HG03159 (cell line): ENCODE data around the gene OTUD4.
"Not testable (repeated sequence)": the region's sequence is repeated elsewhere in the genome, so short reads cannot be mapped to it uniquely, and the experiment has no call there.

Experiments used
- ATAC-seq: cut with Tn5 transposase; IDR thresholded peaks from one replicate; pipeline ENCODE4 v1.9.1; 2021; ENCODE audit warnings: mild to moderate bottlenecking, moderate library complexity; ENCODE audit not compliant: unreplicated experiment

Gene OTUD4

GRCh38 chr4:145180298-145181090 is at the start of gene OTUD4:
OTUD4 (minus strand) TSS chr4:145180589; CDS start chr4:145179973, 616 bp downstream.
- ATAC-seq, result peak; percentile 84

- ATAC-seq, result not testable (repeated sequence)
These were observed 42.8 kb upstream of the OTUD4 start for GRCh38 chr4:145223228-145223627.

GRCh38 chr4:145221529-145221928 is 41.1 kb upstream of the OTUD4 start:
- ATAC-seq, result not testable (repeated sequence)

GRCh38 chr4:145219090-145219489 is 38.7 kb upstream of the OTUD4 start:
- no peak for ATAC-seq

GRCh38 chr4:145218251-145218650 is 37.9 kb upstream of the OTUD4 start:
- ATAC-seq, result peak; percentile 88

GRCh38 chr4:145217349-145217748 is 37.0 kb upstream of the OTUD4 start:
- ATAC-seq, result no peak

GRCh38 chr4:145216535-145216934 is 36.1 kb upstream of the OTUD4 start:
- no peak for ATAC-seq

GRCh38 chr4:145213245-145213644 is 32.9 kb upstream of the OTUD4 start:
- ATAC-seq, result no peak

GRCh38 chr4:145207934-145208333 is 27.5 kb upstream of the OTUD4 start:
- no peak for ATAC-seq

GRCh38 chr4:145203410-145203809 is 23.0 kb upstream of the OTUD4 start:
- ATAC-seq, result no peak

GRCh38 chr4:145200366-145200765 is 20.0 kb upstream of the OTUD4 start:
- no peak for ATAC-seq

GRCh38 chr4:145199051-145199716 is 18.8 kb upstream of the OTUD4 start:
- no peak for ATAC-seq

GRCh38 chr4:145196747-145197146 is 16.4 kb upstream of the OTUD4 start:
- no peak for ATAC-seq

- peak; percentile 93 for ATAC-seq
These were observed 15.0 kb upstream of the OTUD4 start for GRCh38 chr4:145195167-145195952.

- no peak for ATAC-seq
These were observed 9.6 kb upstream of the OTUD4 start for GRCh38 chr4:145189981-145190380.

GRCh38 chr4:145186729-145187128 is 6.3 kb upstream of the OTUD4 start:
- peak; percentile 95 for ATAC-seq

- no peak for ATAC-seq
These were observed 3.2 kb upstream of the OTUD4 start for GRCh38 chr4:145183581-145183980.

- no peak for ATAC-seq
These were observed 2.6 kb upstream of the OTUD4 start for GRCh38 chr4:145183023-145183422.

GRCh38 chr4:145182222-145182621 is 1.8 kb upstream of the OTUD4 start:
- no peak for ATAC-seq

GRCh38 chr4:145181091-145181501 is 707 bp upstream of the OTUD4 start:
- ATAC-seq, result peak; percentile 2

GRCh38 chr4:145179861-145180297 is 510 bp downstream of the OTUD4 start:
- ATAC-seq, result peak; percentile 30
